GM21528 (cell line): Measurements from ENCODE around the gene LDHAL6A.
"Not testable (repeated sequence)": the region's sequence is repeated elsewhere in the genome, so short reads cannot be mapped to it uniquely, and the experiment has no call there.

Experiments used
- ATAC-seq: cut with Tn5 transposase; IDR thresholded peaks from one replicate; pipeline ENCODE4 v1.9.1; 2021; ENCODE audit warnings: mild to moderate bottlenecking, moderate library complexity; ENCODE audit not compliant: unreplicated experiment, low FRiP score

LDHAL6A gene

GRCh38 chr11:18455686-18456372 is at the start of gene LDHAL6A:
LDHAL6A (plus strand) TSS chr11:18455856; CDS start chr11:18456681, 825 bp downstream.
- ATAC-seq: no peak

GRCh38 chr11:18407400-18407799 is 48.3 kb upstream of the LDHAL6A start:
- not testable (repeated sequence) for ATAC-seq

DNA sequence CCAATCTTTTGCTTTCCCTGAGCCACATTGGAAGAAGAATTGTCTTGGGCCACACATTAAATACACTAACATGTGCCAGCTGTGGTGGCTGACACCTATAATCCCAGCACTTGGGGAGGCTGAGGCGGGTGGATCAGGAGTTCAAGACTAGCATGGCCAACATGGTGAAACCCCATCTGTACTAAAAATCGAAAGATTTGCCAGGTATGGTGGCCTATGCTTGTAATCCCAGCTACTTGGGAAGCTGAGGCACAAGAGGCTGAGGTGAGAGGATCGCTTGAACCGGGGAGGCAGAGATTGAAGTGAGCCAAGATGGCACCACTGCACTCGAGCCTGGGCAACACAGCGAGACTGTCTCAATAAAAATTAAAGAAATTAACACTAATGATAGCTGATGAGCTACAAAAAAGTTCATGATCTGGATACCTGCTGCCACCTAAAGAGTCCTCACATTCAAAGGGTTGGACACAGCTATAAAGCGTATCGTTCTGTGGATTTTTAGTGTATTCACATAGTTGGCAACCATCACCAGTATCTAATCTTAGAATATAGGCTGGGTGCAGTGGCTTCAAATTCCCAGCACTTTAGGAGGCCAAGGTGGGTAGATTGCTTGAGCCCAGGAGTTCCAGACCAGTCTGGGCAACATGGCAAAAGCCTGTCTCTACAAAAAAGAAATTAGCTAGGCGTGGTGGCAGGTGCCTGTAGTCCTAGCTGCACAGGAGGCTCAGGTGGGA is 46.9 kb upstream of the LDHAL6A start:
- no peak for ATAC-seq

DNA sequence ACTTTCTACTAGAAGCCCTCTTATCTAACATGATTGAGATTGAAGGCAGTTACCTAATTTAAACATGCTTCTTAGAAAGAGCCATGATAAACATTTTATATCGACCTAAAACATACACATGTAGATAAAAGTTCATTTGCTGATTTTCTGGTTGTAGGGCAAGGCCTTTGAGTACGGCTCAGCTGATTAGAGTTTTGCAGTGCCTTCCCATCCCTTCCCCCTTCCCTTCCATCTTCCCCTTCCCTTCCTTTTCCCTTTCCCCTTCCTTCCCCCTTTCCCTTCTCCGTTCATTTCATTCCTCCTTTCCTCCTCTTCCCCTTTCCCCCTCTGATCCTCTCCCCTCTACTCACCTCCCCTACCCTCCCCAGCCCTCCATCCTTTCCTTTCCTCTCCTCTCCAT is 39.2 kb upstream of the LDHAL6A start:
- ATAC-seq: no peak

GRCh38 chr11:18419040-18419439 is 36.6 kb upstream of the LDHAL6A start:
- ATAC-seq: no peak

- ATAC-seq: no peak
Observed at GRCh38 chr11:18420067-18420466, 35.6 kb upstream of the LDHAL6A start.

GRCh38 chr11:18427240-18427639 is 28.4 kb upstream of the LDHAL6A start:
- no peak for ATAC-seq

GRCh38 chr11:18429332-18429731 is 26.3 kb upstream of the LDHAL6A start:
- no peak for ATAC-seq

DNA sequence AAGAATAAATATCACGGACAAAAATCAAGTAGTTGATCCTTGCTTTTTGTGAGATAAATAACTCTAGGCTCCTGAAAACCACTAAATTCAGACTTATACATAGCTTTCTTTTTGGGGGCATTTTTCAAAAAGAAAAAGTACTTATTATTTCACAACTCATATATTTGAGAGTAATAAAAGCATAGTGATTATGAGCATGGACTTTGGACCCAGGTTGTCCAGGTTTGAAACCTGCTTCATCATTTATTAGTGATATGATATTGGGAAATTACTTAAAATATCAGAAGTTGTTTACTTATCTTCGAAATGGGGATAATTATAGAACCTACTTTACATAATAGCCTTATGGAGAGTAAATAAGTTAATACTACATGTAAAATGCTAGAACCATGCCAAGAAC is 17.0 kb upstream of the LDHAL6A start:
- no peak for ATAC-seq

- ATAC-seq: no peak
Observed at GRCh38 chr11:18449251-18449650, 6.4 kb upstream of the LDHAL6A start.

DNA sequence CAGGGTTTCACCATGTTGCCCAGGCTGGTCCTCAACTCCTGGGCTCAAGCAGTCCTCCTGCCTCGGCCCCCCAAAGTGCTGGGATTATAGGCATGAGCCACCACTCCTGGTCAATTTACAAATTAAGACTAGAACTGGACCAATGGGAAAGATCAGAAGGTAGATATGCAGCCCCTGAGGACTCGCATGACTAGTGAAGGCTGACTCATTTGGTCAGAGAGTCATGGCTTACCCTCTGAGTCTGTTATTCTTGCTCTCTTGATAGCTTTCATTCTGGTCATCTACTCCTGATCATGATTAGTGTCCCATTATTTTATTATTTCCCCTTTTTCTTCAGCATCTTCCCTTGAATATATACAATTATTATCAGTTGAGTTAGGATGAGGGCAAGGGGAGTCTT is 2.7 kb upstream of the LDHAL6A start:
- ATAC-seq: no peak

GRCh38 chr11:18457450-18457849 is 1.8 kb downstream of the LDHAL6A start:
- ATAC-seq: no peak

DNA sequence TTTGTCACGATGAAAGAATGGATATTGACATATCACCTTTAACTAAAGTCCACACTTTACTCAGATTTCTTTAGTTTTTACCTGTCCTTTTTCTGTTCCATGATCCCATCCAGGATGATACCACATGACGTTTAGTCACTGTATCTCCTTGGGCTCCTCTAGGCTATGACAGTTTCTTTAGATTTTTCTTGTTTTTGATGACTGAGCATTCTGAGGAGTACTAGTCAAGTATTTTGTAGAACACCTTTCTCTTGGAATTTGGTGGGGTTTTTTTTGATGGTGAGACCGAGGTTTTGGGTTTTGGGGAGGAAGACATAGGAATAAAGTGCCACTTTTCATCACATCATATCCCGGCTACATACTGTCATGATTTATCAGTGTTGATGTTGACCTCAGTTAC is 4.0 kb downstream of the LDHAL6A start:
- ATAC-seq: no peak

- ATAC-seq: no peak
Observed at GRCh38 chr11:18461909-18462308, 6.3 kb downstream of the LDHAL6A start.

DNA sequence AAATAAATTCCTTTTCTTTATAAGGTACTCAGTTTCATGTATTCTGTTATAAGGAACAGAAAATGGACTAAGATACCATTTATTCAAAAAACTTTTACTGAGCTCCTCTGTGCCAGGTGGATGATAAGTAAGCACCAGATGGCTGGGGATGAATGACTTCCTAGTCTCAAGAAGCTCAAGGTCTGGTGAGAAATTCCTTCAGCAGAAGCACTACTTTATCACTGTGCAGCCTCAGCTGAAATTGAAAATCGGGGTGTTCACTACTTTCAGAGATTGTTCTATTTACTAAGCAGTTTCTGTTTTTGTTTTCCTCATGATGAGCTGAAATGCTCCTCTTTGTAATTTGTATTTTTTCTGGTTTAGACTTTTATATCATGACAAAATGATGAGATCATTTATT is 7.8 kb downstream of the LDHAL6A start:
- ATAC-seq: no peak

GRCh38 chr11:18466402-18466801 is 10.7 kb downstream of the LDHAL6A start:
- no peak for ATAC-seq

DNA sequence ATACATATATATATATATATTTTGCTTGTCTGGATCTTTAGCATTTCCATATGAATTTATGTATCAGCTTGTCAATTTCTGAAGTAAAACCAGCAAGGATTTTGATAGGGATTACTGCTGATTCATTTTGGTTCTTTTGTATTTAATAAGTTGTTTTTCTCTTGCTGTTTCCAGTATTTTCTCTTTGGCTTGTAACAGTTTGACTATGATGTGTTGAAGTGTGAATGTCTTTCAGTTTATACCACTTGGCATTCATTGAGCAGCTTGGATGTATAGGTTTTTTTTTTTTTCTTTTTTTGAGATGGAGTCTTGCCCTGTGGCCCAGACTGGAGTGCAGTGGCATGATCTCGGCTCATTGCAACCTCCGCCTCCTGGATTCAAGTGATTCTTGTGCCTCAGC is 12.4 kb downstream of the LDHAL6A start:
- no peak for ATAC-seq

DNA sequence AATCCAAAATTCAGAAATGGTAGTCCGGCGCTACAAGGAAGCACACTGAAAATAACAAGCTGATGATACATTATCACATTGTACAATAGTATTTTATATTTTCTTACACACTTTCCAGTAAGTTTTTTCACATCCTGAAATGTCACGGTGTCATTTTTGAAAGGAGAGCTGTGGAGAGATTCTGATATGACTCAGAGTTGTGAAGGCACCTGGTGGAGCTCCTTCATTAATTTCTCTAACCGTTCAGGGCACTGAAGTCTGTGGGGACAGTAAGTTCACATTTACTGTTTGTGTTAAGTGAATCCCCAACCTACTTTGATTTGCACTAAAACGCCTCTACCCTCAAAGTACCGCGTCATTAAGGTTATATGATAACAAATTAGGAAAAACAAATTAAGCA is 13.3 kb downstream of the LDHAL6A start:
- no peak for ATAC-seq

- ATAC-seq: no peak
Observed at GRCh38 chr11:18471995-18472394, 16.3 kb downstream of the LDHAL6A start.

DNA sequence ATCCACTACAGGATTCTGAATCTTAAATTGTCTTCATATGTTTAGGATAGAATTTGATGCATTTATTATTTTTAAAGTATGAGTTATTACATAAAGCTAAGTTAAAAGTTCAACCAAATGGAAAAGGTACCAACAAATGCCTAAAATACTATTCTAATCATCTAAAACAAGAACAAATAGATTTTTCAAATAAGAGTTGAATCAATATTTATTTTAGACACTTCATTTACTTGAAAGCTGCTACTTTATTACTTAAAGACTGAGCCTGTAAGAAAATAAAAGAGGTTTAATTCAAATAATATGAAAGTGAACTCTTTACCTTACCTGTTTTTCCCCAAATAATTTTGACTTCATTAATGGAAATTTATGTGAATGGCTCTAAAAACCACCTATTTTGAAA is 16.9 kb downstream of the LDHAL6A start:
- no peak for ATAC-seq

DNA sequence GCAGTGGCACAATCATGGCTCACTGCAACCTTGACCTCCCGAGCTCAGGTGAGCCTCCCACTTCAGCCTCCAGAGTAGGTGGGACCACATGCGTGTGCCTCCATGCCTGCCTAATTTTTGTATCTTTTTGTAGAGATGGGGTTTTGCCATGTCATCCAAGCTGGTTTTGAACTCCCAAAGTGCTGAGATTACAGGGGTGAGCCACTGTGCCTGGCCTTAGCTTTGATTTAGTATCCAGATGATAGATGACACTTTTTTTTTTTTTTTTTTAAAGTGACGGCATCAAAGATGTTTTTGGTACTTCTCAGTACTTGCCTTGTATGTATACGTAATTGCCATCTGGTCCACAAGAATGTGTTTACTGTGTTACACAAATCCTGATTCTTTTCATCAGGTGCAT is 23.4 kb downstream of the LDHAL6A start:
- no peak for ATAC-seq

- ATAC-seq: no peak
Observed at GRCh38 chr11:18485913-18486528, 30.4 kb downstream of the LDHAL6A start.
